Keratinocyte (primary cell): ENCODE data around the gene SUN5. TPM values are rescaled to one million over a fixed set of nuclear protein-coding genes. Genes with fewer than 3 reads are reported as not detected.

Source experiments
- DNase-seq: peaks from one replicate; pipeline ENCODE4 v3.0.0-alpha.2; 2011; ENCODE audit warnings: low read depth, missing footprints, low spot score
- FAIRE-seq: peaks from 2 replicates; lab custom pipeline; 2011; peaks lifted over from hg19 to GRCh38; lab: Jason Lieb, UNC
- H2AFZ ChIP-seq: 2 replicates; pipeline ENCODE4 v1.6.0; 2012; ENCODE audit warnings: low read length, control low read depth, inconsistent platforms; ENCODE audit not compliant: control insufficient read depth
- H3K27ac ChIP-seq: 2 replicates; pipeline ENCODE4 v1.5.1; 2011; ENCODE audit warnings: low read length; ENCODE audit not compliant: control insufficient read depth, insufficient read depth
- H3K27me3 ChIP-seq: 3 replicates; pipeline ENCODE4 v1.6.0; 2011; ENCODE audit warnings: low read length; ENCODE audit not compliant: control insufficient read depth, insufficient read depth; ENCODE audit errors: extremely low read depth
- H3K36me3 ChIP-seq, 2 experiments: 2 replicates in 1 of 2; 3 replicates in 1 of 2; pipeline ENCODE4 v1.5.1; 2011; ENCODE audit warnings: low read length in 2 of 2, mild to moderate bottlenecking in 1 of 2; ENCODE audit not compliant: control insufficient read depth in 2 of 2, insufficient read depth in 2 of 2; ENCODE audit errors: extremely low read depth in 1 of 2
- H3K4me1 ChIP-seq: 3 replicates; pipeline ENCODE4 v1.5.1; 2011; ENCODE audit warnings: low read length; ENCODE audit not compliant: control insufficient read depth, insufficient read depth; ENCODE audit errors: extremely low read depth
- H3K4me2 ChIP-seq: 3 replicates; pipeline ENCODE4 v1.6.0; 2011; ENCODE audit warnings: low read depth, low read length; ENCODE audit not compliant: control insufficient read depth, insufficient read depth; ENCODE audit errors: extremely low read depth
- H3K4me3 ChIP-seq, 3 experiments: fragments of 200-600 bp in 1 of 3; sonication (generic) in 1 of 3; 2 replicates in 2 of 3; 3 replicates in 1 of 3; pipeline ENCODE4 v1.5.1; 2011 to 2016; ENCODE audit warnings: low read length in 3 of 3, mild to moderate bottlenecking in 3 of 3, control low read depth in 2 of 3, inconsistent platforms in 1 of 3, low read depth in 1 of 3, mixed read lengths in 1 of 3, mixed run types in 1 of 3, moderate library complexity in 1 of 3; ENCODE audit not compliant: control insufficient read depth in 2 of 3, insufficient read depth in 2 of 3; ENCODE audit errors: extremely low read depth in 1 of 3
- H3K79me2 ChIP-seq: 2 replicates; pipeline ENCODE4 v1.6.0; 2012; ENCODE audit warnings: low read length; ENCODE audit not compliant: control insufficient read depth, insufficient read depth
- H3K9ac ChIP-seq: 3 replicates; pipeline ENCODE4 v1.6.0; 2011; ENCODE audit warnings: low read length; ENCODE audit not compliant: control insufficient read depth, insufficient read depth; ENCODE audit errors: extremely low read depth
- H3K9me1 ChIP-seq: 3 replicates; pipeline ENCODE4 v1.6.0; 2011; ENCODE audit warnings: low read length; ENCODE audit not compliant: control insufficient read depth, insufficient read depth; ENCODE audit errors: extremely low read depth
- H3K9me3 ChIP-seq: 2 replicates; pipeline ENCODE4 v1.5.1; 2012; ENCODE audit warnings: low read depth, low read length; ENCODE audit not compliant: control insufficient read depth
- H4K20me1 ChIP-seq: 3 replicates; pipeline ENCODE4 v1.6.0; 2011; ENCODE audit warnings: low read length; ENCODE audit not compliant: control insufficient read depth, insufficient read depth; ENCODE audit errors: extremely low read depth
- CTCF ChIP-seq, 3 experiments: IDR thresholded peaks in 1 of 3; conservative IDR thresholded peaks in 1 of 3; optimal IDR thresholded peaks in 1 of 3; 2 replicates in 2 of 3; 3 replicates in 1 of 3; pipeline versions ENCODE3 to v1.5.1; 2011; ENCODE audit warnings: low read length in 3 of 3, mild to moderate bottlenecking in 3 of 3, moderate library complexity in 2 of 3, control low read depth in 1 of 3, inconsistent platforms in 1 of 3; ENCODE audit not compliant: insufficient read depth in 2 of 3; ENCODE audit errors: extremely low read depth in 1 of 3
- EZH2 ChIP-seq: IDR thresholded peaks from one replicate; pipeline ENCODE4 v1.6.1; 2012; ENCODE audit warnings: inconsistent platforms, mild to moderate bottlenecking, low read length, moderate library complexity
- dilution Hi-C: fragments of 300-500 bp; cut with MboI; formaldehyde crosslinking; loops from one replicate; pipeline ENCODE4 v1.7.0; 2020; ENCODE audit warnings: low sequenced_read_pairs; ENCODE audit not compliant: extremely low pct_ligation_motif_present
- polyA plus RNA-seq, 5 experiments: library from polyadenylated mRNA; depleted of rRNA in 3 of 5; stranded (reverse) in 3 of 5; stranded (forward) in 1 of 5; unstranded in 1 of 5; fragments of >200 nt; gene quantifications; 1 replicate in 1 of 5; 2 replicates in 3 of 5; 3 replicates in 1 of 5; pipeline versions ENCODE4 v1.2.1 to v1.2.3, GENCODE V29; 2011 to 2012; ENCODE audit warnings: missing spikeins in 2 of 5, low read depth in 1 of 5, low replicate concordance in 1 of 5

Gene SUN5
- polyA plus RNA-seq, 1 donor (not counting 4 experiments of a cell fraction or from before 2014, with no cell fraction given): not detected

GRCh38 chr20:33026072-33026778 is 22.0 kb upstream of the SUN5 start:
- TF ChIP-seq CTCF (optimal IDR thresholded peaks at IDR 0.05 in 1 of 3, IDR thresholded peaks at IDR 0.05 in 1 of 3, conservative IDR thresholded peaks at IDR 0.05 in 1 of 3; ENCODE audit: extremely low read depth in 1 of 3, insufficient read depth in 2 of 3, low read length in 3 of 3) (no peak), EZH2 (no peak)
- DNase-seq: no peak
- no peak overlapping the region for H3K9ac ChIP-seq

GRCh38 chr20:33025318-33025876 is 21.2 kb upstream of the SUN5 start:
- H3K36me3 ChIP-seq: no peaks in the 10 kb centered on the region
- no peaks in the 10 kb centered on the region for H3K9me3 ChIP-seq
- no peaks in the 10 kb centered on the region for H3K27me3 ChIP-seq
- FAIRE-seq (no peak), DNase-seq (no peak)
- H3K27ac ChIP-seq: no peak overlapping the region
- dilution Hi-C loops: no loop called here
- TF ChIP-seq CTCF (optimal IDR thresholded peaks at IDR 0.05 in 1 of 3, IDR thresholded peaks at IDR 0.05 in 1 of 3, conservative IDR thresholded peaks at IDR 0.05 in 1 of 3; ENCODE audit: extremely low read depth in 1 of 3, insufficient read depth in 2 of 3, low read length in 3 of 3): no peak
- TF ChIP-seq EZH2: no peak
- H3K4me3 ChIP-seq: no peak overlapping the region
- H3K9me1 ChIP-seq: no peaks in the 10 kb centered on the region
- H4K20me1 ChIP-seq: no peaks in the 10 kb centered on the region
- H2AFZ ChIP-seq: no peak overlapping the region
- H3K4me2 ChIP-seq: no peak overlapping the region
- H3K4me1 ChIP-seq: no peaks in the 10 kb centered on the region
- no peaks in the 10 kb centered on the region for H3K79me2 ChIP-seq
- H3K9ac ChIP-seq: no peak overlapping the region

More at GRCh38 chr20:33026072-33026778, 22.0 kb upstream of the SUN5 start:
- H4K20me1 ChIP-seq: no peaks in the 10 kb centered on the region
- FAIRE-seq: no peak
- no peaks in the 10 kb centered on the region for H3K4me1 ChIP-seq
- H3K4me3 ChIP-seq: no peak overlapping the region
- no peak overlapping the region for H3K27ac ChIP-seq
- dilution Hi-C loops: no loop called here
- H2AFZ ChIP-seq: no peak overlapping the region
- H3K27me3 ChIP-seq: no peaks in the 10 kb centered on the region
- no peak overlapping the region for H3K4me2 ChIP-seq
- H3K9me3 ChIP-seq: no peaks in the 10 kb centered on the region
- no peaks in the 10 kb centered on the region for H3K9me1 ChIP-seq
- H3K36me3 ChIP-seq: no peaks in the 10 kb centered on the region
- no peaks in the 10 kb centered on the region for H3K79me2 ChIP-seq
